ENCODE measurements around the gene CSTB.

CSTB gene

DNA sequence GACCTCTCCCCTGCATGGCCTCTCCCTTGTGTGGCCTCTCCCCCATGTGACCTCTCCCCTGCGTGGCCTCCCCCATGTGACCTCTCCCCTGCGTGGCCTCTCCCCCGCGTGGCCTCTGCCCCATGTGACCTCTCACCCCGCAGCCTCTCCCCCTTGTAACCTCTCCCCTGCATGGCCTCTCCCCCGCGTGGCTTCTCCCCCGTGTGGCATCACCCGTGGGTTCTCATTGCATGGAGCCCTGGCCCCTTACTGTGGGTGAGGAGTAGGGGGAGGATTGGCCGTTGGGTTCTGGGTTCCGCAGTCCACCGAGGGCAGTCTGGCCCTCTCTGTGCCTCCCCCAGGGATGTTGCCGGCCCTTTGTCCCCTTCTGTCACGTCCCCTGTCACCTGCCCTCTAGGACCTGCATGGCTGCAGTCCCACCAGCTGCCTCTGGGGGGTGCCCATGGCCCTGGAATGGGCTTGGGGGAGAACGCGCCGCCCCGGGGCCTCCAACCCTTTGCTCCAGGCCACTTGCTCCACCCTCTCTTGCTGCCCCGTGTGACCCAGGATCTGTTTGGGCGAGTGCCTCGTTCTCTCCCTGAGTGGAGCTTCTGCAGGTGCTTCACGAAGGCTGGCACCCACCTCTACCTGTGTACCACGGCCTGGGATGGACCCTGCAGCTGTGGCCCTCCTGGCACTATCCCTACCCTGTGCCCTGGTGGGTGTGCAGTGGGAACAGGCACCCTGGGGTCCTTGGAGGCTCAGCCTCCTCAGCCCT, 34.6 kb upstream of the CSTB start:
- DNase-seq: peak; percentile 53

- no peak for DNase-seq
Measured at GRCh38 chr21:43809853-43810504, 33.9 kb upstream of the CSTB start.

GRCh38 chr21:43809346-43809799, 33.3 kb upstream of the CSTB start:
- no peak for DNase-seq

DNA sequence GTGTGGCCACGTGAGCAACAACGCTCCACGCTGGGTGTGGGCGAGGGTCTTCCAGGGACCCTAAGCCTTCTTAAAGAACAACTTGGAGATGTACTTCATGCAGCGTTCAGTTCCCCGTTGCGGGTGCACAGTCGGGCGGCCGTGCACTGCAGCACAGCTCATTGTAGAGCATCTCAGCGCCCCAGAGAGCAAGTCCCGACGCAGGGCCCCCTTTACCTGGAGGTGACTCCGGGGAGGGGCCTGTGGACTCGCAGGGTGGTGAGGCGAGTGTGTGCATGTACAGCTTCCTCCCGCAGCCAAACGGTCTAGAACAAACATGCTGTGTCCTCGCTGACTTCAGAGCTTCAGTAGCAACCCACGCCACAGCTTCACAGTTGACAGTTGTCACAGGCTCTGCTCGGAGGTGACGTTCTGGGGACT, 32.7 kb upstream of the CSTB start:
- no peak for DNase-seq

- DNase-seq: no peak
Measured at GRCh38 chr21:43808367-43808766, 32.3 kb upstream of the CSTB start.

DNA sequence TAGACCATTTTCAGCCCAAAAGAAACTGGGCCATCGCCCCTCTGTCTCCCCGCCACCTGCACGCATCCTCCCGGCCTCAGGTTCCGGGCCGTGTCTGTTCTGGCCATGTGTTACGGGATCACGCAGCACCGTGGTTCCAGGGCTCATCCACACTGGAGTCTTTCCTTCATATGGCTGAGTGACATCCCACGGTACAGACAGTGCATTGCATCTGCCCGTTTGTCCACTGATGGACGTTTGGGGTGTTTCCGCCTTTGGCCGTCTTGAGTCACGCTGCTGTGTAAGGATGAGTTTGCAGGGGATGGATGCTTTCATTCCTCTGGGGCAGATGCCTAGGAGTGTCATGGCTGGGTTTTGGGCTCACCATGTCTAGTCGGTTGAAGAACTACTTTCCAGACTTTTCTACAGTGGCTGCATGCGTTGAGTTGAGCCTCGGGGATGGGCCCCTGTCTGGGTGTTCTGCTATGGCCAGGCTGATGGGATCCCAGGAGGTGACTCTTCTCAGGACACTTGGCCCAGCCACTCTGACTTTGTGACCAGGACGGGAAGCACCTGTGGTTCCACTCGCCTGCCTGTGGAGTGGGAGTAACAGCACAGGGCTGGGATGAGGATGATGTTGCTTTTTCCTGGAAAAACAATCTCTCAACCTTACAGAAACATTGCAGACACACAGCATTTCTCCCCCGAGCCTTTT, 30.1 kb upstream of the CSTB start:
- DNase-seq: no peak

DNA sequence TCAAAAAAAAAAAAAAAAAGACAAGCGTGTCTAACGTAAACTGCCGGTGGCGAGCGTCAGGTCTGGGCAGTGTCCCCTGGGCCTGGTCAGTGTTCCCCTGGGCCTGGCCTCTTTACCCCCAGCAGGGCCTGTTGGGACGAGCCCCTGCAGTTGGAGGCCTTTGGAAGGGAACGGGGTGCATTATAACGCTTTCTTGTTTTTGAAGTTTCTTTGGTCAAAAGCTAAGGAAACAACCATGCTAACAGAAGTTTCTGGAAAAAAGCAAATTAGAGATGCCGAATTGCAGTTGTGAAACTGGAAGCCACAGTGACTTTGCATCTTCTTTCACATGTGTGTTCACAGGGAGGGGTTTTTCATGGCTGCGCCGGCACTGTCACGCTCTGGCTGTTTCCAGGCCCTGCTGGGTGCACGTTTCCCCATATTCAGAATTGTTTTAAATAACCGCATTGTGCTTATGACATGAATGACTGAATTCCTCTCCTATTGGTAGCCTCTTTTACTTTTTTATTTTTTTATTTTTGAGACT, 29.2 kb upstream of the CSTB start:
- DNase-seq: peak; percentile 68

- no peak for DNase-seq
Measured at GRCh38 chr21:43803558-43804300, 27.6 kb upstream of the CSTB start.

DNA sequence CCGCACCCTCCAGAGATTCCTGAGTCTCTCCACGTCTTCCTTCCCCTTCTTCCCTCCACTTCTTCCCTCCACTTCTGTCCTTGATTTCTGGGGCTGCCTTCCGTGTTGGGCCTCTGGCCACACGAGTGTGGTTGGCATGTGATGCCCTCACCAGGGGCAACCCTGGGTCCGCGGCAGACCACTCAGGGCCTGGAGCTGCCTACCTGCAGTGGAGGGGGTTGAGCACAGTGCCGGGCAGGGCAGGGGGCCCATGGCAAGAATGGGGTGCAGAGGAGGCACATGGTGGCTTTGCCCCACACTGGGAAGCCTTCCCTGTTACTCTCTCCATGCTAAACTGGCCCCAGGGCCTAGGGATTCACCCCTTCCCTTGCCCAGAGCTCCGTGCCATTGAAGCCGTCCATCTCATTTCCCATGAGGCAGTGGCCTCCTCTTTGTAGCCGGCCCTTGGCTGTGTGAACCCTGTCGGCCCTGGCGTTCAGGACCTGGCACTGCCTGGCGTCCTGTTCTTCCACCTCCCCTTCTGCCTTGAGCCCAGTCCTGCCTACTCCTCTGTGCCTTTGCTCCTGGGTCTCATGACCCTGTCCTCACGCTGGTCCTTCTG, 26.7 kb upstream of the CSTB start:
- no peak for DNase-seq

DNA sequence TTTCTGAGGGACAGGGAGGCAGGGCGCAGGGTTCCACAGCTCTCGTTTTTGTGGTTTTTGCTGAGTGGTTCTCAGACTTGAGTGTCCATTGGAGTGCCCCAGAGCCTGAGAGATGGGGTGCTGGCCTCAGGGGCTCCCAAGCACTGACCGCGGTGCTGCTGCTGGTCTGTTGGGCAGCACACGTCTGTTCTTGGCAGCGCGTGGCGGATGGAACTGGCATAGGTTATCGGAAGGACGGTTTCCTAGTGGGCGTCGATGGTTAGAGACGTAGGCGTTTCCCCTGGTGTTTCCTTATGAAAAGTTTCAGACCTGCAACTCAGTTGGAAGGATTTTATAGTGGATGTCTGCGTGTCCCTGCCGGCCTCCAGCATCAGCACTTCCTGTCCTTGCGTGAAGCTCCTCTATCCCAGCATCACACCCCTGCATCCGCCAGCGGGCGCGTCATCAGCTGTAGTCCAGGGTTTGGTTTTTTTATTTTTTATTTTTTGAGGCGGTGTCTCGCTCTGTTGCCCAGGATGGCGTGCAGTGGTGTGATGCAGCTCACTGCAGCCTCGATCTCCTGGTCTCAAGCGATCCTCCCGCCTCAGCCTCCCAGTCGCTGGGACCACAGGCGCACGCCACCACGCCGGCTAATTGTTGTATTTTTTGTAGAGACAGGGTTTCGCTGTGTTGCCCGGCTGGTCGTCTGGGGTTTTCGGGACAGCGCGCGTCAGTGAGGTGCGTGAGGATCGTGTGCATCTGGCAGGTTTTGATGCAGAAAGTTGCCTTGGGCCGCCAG, 25.1 kb upstream of the CSTB start:
- no peak for DNase-seq

DNA sequence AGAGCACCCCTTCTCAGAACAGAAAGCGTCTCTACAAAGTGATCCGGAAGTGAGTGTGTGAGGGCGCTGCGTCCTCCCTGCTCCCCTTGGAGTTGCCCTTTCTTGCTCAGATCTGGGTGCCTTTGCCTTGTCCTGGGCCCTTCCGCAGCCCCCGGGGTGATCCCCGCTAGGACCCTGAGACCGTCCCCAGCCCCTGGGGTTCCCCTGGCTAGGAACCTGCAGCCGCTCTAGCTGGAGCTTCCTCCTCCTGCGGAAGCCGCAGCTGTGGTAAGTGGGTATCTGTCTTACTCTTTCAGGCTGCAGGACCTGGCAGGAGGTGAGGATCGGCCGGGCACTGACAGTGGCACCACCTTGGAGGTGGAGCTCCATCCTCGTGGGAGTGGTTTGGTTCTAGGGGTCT, 24.5 kb upstream of the CSTB start:
- no peak for DNase-seq

DNA sequence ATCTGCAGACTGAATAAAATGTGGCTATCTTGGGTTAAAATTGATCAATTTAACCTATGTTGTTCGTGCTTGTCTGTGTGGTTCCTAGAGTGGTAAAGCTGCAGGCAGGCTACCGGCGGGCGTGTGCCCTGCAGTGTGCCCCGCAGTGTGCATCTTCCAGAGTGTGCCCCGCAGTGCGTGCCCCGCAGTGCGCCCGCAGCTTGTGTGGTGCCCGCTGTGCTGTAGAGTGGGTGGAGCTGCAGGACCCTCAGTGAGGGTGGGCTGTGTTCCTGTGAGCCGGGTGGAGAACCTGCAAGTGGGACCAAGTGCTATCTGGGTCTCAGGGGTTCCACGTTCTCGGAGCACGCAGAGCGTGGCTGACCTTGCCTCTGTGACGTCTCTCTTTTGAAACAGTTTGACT, 24.0 kb upstream of the CSTB start:
- DNase-seq: no peak

DNA sequence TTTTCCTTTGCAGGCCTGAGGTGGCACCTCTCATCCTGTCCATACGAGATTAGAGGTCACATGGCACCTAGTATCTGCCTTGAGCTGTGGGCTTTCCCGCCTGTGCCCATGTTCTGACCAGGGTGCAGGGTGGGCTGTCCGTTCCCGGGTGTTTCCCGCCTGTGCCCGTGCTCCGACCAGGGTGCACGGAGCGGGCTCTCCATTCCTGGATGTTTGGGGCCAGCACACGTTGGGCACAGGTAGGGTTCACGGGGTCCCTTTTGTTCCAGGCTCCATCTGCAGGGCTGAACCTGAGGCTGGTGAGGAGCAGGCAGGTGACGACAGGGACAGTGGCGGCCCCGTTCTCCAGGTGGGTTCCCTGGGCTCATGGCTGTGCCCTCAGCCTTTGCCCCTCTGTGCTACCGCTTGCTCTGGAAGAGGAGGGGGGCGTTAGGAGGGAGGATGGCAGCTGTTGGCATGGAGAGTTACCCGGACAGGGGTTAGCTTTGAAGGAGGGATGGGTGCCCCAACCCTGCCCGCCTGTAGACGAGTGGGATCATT, 23.3 kb upstream of the CSTB start:
- DNase-seq: no peak

GRCh38 chr21:43797925-43798715, 22.0 kb upstream of the CSTB start:
- no peak for DNase-seq

GRCh38 chr21:43797415-43797814, 21.3 kb upstream of the CSTB start:
- no peak for DNase-seq

DNA sequence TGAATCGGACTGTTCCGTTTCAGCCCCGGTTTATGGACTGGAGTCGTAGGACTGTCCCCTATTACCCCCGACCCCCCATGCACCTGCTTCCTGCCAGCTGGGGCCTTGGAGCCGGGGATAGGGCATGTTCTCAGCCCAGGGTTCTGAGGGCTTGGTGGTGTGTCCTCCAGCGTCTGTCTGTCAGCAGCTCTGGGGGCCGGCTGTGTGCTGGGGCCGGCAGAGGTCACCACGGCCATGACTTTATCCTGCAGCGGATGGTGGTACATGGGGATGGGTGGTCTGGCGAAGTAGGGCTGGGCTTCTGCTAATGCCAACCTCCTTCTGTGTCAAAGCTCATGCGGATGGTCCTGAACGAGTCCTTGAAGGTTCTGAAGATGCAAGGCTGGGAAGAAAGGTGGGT, 18.7 kb upstream of the CSTB start:
- DNase-seq: no peak

- DNase-seq: no peak
Measured at GRCh38 chr21:43794311-43794710, 18.2 kb upstream of the CSTB start.

DNA sequence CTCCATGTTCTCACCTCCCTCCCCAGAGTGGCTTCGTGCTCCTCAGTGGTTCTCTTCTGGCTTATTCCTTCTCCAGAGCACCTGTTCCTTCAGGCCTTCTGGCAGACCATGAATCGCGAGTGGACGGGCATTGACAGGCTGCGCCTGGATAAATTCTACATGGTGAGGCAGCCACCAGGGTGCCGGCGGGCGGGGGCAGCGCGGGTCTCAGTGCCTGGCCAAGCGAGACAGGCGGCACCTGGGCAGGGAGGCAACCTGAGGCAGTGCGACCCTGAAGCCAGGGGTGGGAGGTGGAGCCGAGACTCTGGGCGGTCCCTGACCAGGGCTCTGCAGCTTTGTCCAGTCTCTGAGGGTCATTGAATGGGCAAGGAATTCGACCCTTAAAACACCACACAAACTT, 17.1 kb upstream of the CSTB start:
- DNase-seq: no peak

DNA sequence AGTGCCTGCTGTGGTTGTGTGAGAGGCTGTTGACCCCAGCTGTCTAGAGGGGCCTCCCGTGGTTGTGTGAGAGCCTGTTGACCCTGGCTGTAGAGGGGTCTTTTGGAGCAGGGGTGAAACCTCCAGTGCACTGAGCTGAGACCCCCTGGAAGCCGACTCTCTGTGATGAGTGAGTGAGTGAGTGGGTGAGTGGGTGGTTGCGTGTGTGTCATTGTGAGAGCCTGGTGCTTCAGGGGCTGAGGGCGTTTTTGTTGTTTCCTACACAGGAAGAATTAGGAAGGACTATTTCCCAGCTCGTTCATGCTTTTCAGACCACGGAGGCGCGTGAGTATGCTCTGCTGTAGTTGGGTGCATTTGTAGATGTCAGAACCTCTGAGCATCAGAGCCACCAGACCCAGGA, 16.3 kb upstream of the CSTB start:
- DNase-seq: no peak

GRCh38 chr21:43790010-43790524, 14.0 kb upstream of the CSTB start:
- DNase-seq: no peak

Data from NCI-H526 treated with DMSO at 0.1 percent for 48 hours (cell line).